Karpas-422 (cell line): ENCODE data around the gene SCAANT1. TPM values are rescaled to one million over a fixed set of nuclear protein-coding genes. Genes with fewer than 3 reads are reported as not detected.

ENCODE experiments used
- DNase-seq: peaks from one replicate; pipeline ENCODE4 v3.0.0-alpha.2; 2015
- H2AFZ ChIP-seq: fragments of 200-600 bp; sonication (generic); 2 replicates; pipeline ENCODE4 v1.6.1; 2014; ENCODE audit warnings: antibody characterized with exemption, low read length, mixed read lengths
- H3K27ac ChIP-seq: fragments of 200-600 bp; sonication (generic); 2 replicates; pipeline ENCODE4 v1.5.1; 2014; ENCODE audit warnings: mild to moderate bottlenecking, low read length, moderate library complexity
- H3K27me3 ChIP-seq: fragments of 200-600 bp; sonication (generic); 2 replicates; pipeline ENCODE4 v1.6.1; 2014; ENCODE audit warnings: low read length, mixed read lengths
- H3K36me3 ChIP-seq: fragments of 200-600 bp; sonication (generic); 2 replicates; pipeline ENCODE4 v1.6.1; 2014; ENCODE audit warnings: low read length, mixed read lengths; ENCODE audit not compliant: insufficient read depth
- H3K4me1 ChIP-seq: fragments of 200-600 bp; sonication (generic); 2 replicates; pipeline ENCODE4 v1.6.1; 2014; ENCODE audit warnings: mild to moderate bottlenecking, low read length, mixed read lengths
- H3K4me2 ChIP-seq: fragments of 200-600 bp; sonication (generic); 2 replicates; pipeline ENCODE4 v1.6.1; 2014; ENCODE audit warnings: low read length, low read depth, mild to moderate bottlenecking; ENCODE audit not compliant: poor library complexity, severe bottlenecking
- H3K4me3 ChIP-seq: fragments of 200-600 bp; sonication (generic); 2 replicates; pipeline ENCODE4 v1.5.1; 2014; ENCODE audit warnings: mild to moderate bottlenecking, antibody characterized with exemption, low read length, mixed read lengths
- H3K79me2 ChIP-seq: fragments of 200-600 bp; sonication (generic); 2 replicates; pipeline ENCODE4 v1.6.1; 2014; ENCODE audit warnings: mild to moderate bottlenecking, low read length, mixed read lengths
- H3K9ac ChIP-seq: fragments of 200-600 bp; sonication (generic); 2 replicates; pipeline ENCODE4 v1.6.0; 2014; ENCODE audit warnings: low read length
- H3K9me2 ChIP-seq: fragments of 200-600 bp; sonication (generic), shearing (Covaris generic); replicated peaks from 2 replicates; pipeline ENCODE4 v1.6.0; 2014; ENCODE audit warnings: mild to moderate bottlenecking, low read length, moderate library complexity; ENCODE audit not compliant: insufficient read depth
- H3K9me3 ChIP-seq: fragments of 300-700, 200-600 bp; sonication (generic); 2 replicates; pipeline ENCODE4 v1.6.1; 2014; ENCODE audit warnings: low read length, mixed read lengths
- H4K20me1 ChIP-seq: fragments of 200-600 bp; sonication (generic); 2 replicates; pipeline ENCODE4 v1.6.1; 2014; ENCODE audit warnings: mild to moderate bottlenecking, antibody characterized with exemption, low read length, low read depth; ENCODE audit not compliant: insufficient read depth
- total RNA-seq: library from RNA; depleted of rRNA; stranded (reverse); fragments of >200 nt; shearing (Covaris generic); gene quantifications from 2 replicates; pipeline ENCODE4 v1.2.3, GENCODE V29; 2014; ENCODE audit warnings: low replicate concordance

The SCAANT1 gene
- total RNA-seq, 1 experiment from 2014 or later: not detected

DNA sequence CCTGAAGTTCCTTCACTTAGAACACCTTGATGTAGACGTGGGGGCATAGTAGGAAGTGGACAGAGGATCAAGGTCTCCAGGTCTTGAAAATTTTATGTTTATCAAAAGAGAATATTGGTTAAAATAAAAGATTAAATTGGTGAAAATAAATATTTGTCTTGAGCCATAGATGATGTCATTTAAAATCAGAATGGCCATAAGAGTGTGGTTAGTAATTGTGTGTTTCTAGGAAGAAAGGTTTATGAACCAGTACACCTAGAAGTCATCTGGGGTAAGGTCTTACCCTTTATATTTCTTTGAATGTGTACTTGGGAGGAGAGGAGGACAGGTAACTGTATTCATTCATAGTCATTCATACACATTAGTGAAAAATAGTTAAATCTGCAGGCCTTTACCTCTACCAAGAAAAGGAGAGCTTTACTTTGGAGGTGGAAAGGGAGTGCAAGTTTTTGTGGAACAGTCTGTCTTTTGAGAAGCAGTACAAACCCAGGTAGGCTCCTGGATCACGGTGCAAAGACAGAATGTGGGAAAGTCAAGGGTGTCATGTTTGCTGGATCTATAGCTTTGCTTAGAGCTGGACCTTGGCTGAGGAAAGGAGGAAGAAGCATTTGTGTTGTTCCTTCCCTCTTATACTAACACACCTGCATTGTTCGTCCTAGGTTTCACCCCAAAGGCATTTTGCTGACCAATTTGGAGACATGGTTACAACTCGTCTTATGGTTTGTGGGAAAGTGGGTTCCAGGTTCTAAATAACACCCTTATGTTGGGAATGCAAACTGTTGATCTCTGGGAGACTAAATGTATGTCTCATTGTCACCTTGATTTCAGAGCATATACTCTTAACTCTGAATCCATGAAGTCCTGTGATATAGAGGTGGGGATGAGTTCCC is 6.2 kb downstream of the SCAANT1 start:
- no peak overlapping the region for H3K27ac ChIP-seq
- H3K9me3 ChIP-seq: no peaks in the 10 kb centered on the region
- H2AFZ ChIP-seq: no peak overlapping the region
- no peak for DNase-seq
- peaks cover 34% of the 10 kb centered on the region for H3K4me1 ChIP-seq
- H3K36me3 ChIP-seq: peaks cover 17% of the 10 kb centered on the region; the same call in 1 of the 2 replicates
- H3K79me2 ChIP-seq: peaks cover 84% of the 10 kb centered on the region
- H3K9ac ChIP-seq: no peak overlapping the region
- no peaks in the 10 kb centered on the region for H3K9me2 ChIP-seq
- no peak overlapping the region for H3K4me3 ChIP-seq
- H3K4me2 ChIP-seq: no peak overlapping the region
- no peaks in the 10 kb centered on the region for H3K27me3 ChIP-seq
- no peaks in the 10 kb centered on the region for H4K20me1 ChIP-seq

GRCh38 chr3:63900459-63900858 is 11.7 kb downstream of the SCAANT1 start:
- Histone ChIP-seq H3K27ac (no peak overlapping the region), H3K27me3 (no peaks in the 10 kb centered on the region), H4K20me1 (no peaks in the 10 kb centered on the region), H3K4me3 (no peak overlapping the region), H2AFZ (no peak overlapping the region), H3K79me2 (peaks cover 87% of the 10 kb centered on the region), H3K36me3 (peaks cover 40% of the 10 kb centered on the region), H3K9me3 (no peaks in the 10 kb centered on the region), H3K9ac (no peak overlapping the region), H3K4me1 (peaks cover 11% of the 10 kb centered on the region), H3K4me2 (no peak overlapping the region), H3K9me2 (no peaks in the 10 kb centered on the region)
- no peak for DNase-seq

DNA sequence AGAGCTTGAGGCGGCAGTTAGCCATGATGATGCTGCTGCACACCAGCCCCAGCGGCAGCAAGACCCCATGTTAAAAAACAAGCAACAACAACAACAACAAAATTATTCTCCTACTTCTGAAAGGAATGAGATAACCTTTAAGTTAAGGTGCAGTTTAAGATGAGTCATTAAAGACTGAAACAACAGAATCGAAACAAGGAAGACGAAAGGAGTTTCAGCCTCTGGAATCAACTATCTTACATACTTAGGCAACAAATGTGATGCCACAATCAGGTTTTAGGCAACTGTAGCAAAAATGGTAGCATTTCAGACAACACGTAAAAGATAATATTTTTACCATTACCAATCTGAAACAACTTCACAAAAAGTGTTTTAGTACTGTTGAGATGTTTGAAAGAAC is 12.2 kb downstream of the SCAANT1 start:
- H3K4me1 ChIP-seq: peaks cover 15% of the 10 kb centered on the region
- H2AFZ ChIP-seq: no peak overlapping the region
- H3K27me3 ChIP-seq: no peaks in the 10 kb centered on the region
- no peaks in the 10 kb centered on the region for H3K9me2 ChIP-seq
- no peak overlapping the region for H3K4me3 ChIP-seq
- H3K79me2 ChIP-seq: peaks cover 90% of the 10 kb centered on the region
- H3K36me3 ChIP-seq: peaks cover 40% of the 10 kb centered on the region
- H3K4me2 ChIP-seq: no peak overlapping the region
- DNase-seq: no peak
- H4K20me1 ChIP-seq: no peaks in the 10 kb centered on the region
- H3K27ac ChIP-seq: no peak overlapping the region
- no peak overlapping the region for H3K9ac ChIP-seq
- H3K9me3 ChIP-seq: no peaks in the 10 kb centered on the region

DNA sequence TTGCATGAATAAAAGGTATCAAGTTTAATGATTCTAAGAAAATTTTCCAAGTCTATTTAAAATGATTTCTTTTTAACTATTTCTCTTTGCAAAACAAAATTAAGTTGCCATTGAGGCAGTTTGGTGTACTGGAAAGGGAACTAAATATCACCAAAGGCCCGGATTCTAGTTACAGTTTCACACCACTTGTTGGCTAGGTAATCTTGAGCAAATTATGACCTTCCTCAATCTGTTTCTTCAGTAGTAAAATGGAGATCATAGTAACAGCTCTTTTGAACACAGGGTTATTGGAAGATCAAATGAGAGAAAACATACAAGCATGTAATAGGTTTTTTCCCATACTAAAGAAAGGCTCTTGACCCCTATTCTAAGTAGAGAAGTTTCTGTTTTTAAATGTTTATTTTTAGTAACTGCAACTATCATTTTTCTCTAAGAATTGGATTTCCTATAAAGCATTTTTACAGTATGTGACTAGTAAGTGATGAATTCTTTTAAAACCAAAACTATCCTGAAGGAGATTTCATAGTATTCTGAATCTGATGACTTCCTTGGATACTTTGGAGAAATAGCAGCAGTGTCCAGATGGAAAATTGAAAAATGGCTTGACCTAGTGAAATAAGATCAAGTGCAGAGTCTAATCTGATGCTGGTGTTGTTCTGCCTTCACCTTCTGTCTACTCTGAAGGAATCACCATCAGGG is 15.7 kb downstream of the SCAANT1 start:
- Histone ChIP-seq H3K27me3 (no peaks in the 10 kb centered on the region), H3K9me2 (no peaks in the 10 kb centered on the region), H3K9me3 (no peaks in the 10 kb centered on the region), H3K4me3 (no peak overlapping the region), H3K27ac (no peak overlapping the region), H4K20me1 (no peaks in the 10 kb centered on the region), H3K79me2 (peaks cover 97% of the 10 kb centered on the region), H3K36me3 (peaks cover 34% of the 10 kb centered on the region), H3K4me1 (peaks cover 18% of the 10 kb centered on the region), H3K9ac (no peak overlapping the region), H2AFZ (no peak overlapping the region), H3K4me2 (no peak overlapping the region)
- no peak for DNase-seq

DNA sequence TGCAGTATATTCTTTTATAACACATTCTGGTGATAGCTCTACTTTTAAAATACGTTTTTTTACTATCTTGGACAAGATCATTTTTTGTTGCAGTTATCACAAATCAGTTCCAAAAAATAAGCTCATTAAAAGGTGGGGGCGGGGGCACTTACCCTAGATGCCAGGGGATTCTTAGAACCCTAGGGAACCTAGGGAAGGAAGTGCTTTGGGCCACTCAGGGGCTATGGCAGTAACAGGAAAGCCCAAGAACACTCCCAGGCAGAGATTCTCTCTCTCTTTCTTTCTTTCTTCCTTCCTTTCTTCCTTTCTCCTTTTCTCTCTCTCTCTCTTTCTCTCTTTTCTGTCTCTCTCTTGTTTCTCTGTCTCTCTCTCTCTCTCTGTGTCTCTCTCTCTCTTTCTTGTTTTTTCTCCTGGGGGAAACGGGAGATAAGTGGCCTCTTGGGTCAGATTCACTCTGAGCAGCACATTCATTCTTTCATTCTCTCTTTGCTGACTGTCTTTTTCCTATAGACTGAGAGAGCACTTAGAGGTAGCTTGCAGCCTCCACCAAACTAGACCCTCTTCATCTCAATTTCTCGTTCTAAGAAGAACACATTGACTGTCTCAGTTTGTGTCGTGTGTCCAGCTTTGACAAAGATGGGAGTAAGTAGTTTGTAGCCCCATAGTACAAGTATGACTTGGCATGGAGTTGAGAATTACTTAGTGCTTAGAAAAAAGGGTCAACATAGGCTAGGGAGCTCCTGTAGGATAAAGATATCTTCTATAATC is 16.6 kb downstream of the SCAANT1 start:
- H3K4me3 ChIP-seq: no peak overlapping the region
- DNase-seq: no peak
- H3K9me3 ChIP-seq: no peaks in the 10 kb centered on the region
- H4K20me1 ChIP-seq: no peaks in the 10 kb centered on the region
- H3K4me2 ChIP-seq: no peak overlapping the region
- H3K27me3 ChIP-seq: no peaks in the 10 kb centered on the region
- H3K9ac ChIP-seq: no peak overlapping the region
- peaks cover 18% of the 10 kb centered on the region for H3K4me1 ChIP-seq
- peaks cover 25% of the 10 kb centered on the region for H3K36me3 ChIP-seq
- no peaks in the 10 kb centered on the region for H3K9me2 ChIP-seq
- H2AFZ ChIP-seq: no peak overlapping the region
- peaks cover 96% of the 10 kb centered on the region for H3K79me2 ChIP-seq
- no peak overlapping the region for H3K27ac ChIP-seq

DNA sequence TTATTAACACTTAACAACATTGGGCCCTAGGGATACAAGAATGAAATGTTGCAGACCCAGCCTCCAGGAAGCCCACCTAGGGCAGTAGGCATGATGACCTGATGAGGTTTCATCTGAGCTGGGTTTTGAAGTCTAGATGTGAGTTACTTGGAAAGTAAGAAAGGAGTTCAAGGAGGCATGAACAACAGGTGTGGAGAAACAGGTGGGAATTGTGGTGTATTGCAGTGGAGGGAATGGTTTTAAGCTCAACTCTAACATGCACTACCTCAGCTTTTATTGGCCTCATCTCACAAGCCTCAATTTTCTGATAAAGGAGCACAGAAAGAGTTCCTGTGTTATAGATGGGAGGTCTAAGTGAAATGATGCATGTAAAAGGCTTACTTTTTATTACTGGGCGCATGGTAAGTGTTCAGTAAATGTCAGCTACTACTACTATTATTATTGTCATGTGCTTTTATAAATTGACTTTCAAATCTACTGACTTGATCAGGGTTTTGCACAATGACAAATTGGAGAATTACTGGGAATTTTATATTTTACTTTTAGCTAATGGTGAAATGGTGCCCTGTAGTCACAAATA is 19.3 kb downstream of the SCAANT1 start:
- H3K4me3 ChIP-seq: no peak overlapping the region
- no peak overlapping the region for H2AFZ ChIP-seq
- no peak overlapping the region for H3K9ac ChIP-seq
- no peak overlapping the region for H3K4me2 ChIP-seq
- no peaks in the 10 kb centered on the region for H4K20me1 ChIP-seq
- H3K9me3 ChIP-seq: no peaks in the 10 kb centered on the region
- H3K4me1 ChIP-seq: peaks cover 27% of the 10 kb centered on the region
- H3K27me3 ChIP-seq: no peaks in the 10 kb centered on the region
- H3K27ac ChIP-seq: no peak overlapping the region
- no peaks in the 10 kb centered on the region for H3K9me2 ChIP-seq
- no peak for DNase-seq
- peaks cover 98% of the 10 kb centered on the region for H3K79me2 ChIP-seq
- H3K36me3 ChIP-seq: peaks cover 4% of the 10 kb centered on the region

DNA sequence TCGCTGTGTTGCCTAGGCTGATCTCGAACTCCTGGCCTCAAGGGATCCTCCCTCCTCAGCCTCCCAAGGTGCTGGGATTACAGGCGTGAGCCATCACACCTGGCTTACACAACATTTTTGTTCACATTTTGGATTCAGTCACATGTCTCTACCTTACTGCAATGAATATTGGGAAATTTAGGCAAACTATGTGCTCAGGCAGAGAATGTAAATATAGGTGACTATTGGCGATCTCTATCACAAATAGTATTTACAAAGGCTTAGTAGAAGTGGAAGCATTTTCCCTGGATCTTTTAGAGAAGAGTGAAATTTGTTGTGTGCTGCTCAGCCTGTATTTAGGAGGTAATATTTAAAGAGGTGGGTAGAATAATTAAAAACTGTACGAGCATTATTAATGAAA is 20.7 kb downstream of the SCAANT1 start:
- no peaks in the 10 kb centered on the region for H4K20me1 ChIP-seq

More for the DNA sequence above, 20.7 kb downstream of the SCAANT1 start:
- no peaks in the 10 kb centered on the region for H3K9me3 ChIP-seq
- no peaks in the 10 kb centered on the region for H3K27me3 ChIP-seq
- peaks cover 27% of the 10 kb centered on the region for H3K4me1 ChIP-seq
- no peak overlapping the region for H2AFZ ChIP-seq
- no peaks in the 10 kb centered on the region for H3K9me2 ChIP-seq
- H3K79me2 ChIP-seq: peaks cover 97% of the 10 kb centered on the region
- H3K36me3 ChIP-seq: no peaks in the 10 kb centered on the region
- H3K9ac ChIP-seq: no peak overlapping the region
- H3K27ac ChIP-seq: no peak overlapping the region
- no peak for DNase-seq
- no peak overlapping the region for H3K4me3 ChIP-seq
- H3K4me2 ChIP-seq: no peak overlapping the region
